NCI-H69 (cell line): ENCODE data around the gene COL25A1.
"Not testable (repeated sequence)": the region's sequence is repeated elsewhere in the genome, so short reads cannot be mapped to it uniquely, and the experiment has no call there.

Experiments used
- DNase-seq: peaks from one replicate; lab custom pipeline; 2025; lab: John Stamatoyannopoulos, UW

COL25A1 gene

GRCh38 chr4:109166586-109166985 lies 135.9 kb downstream of the COL25A1 start:
- DNase-seq, result no peak

GRCh38 chr4:109166126-109166525 lies 136.3 kb downstream of the COL25A1 start:
- DNase-seq, result no peak

GRCh38 chr4:109164011-109164410 lies 138.4 kb downstream of the COL25A1 start:
- no peak for DNase-seq

GRCh38 chr4:109163493-109163892 lies 139.0 kb downstream of the COL25A1 start:
- no peak for DNase-seq

- no peak for DNase-seq
Observed at GRCh38 chr4:109162759-109163158, 139.7 kb downstream of the COL25A1 start.

GRCh38 chr4:109160494-109160893 lies 142.0 kb downstream of the COL25A1 start:
- no peak for DNase-seq

GRCh38 chr4:109157696-109158095 lies 144.8 kb downstream of the COL25A1 start:
- peak; percentile 2 for DNase-seq

GRCh38 chr4:109157205-109157604 lies 145.3 kb downstream of the COL25A1 start:
- no peak for DNase-seq

GRCh38 chr4:109156356-109156755 lies 146.1 kb downstream of the COL25A1 start:
- no peak for DNase-seq

GRCh38 chr4:109155682-109156283 lies 146.7 kb downstream of the COL25A1 start:
- no peak for DNase-seq

- no peak for DNase-seq
Observed at GRCh38 chr4:109155084-109155483, 147.4 kb downstream of the COL25A1 start.

- no peak for DNase-seq
Observed at GRCh38 chr4:109154424-109154823, 148.0 kb downstream of the COL25A1 start.

- no peak for DNase-seq
Observed at GRCh38 chr4:109149836-109150235, 152.6 kb downstream of the COL25A1 start.

- no peak for DNase-seq
Observed at GRCh38 chr4:109148577-109149075, 153.8 kb downstream of the COL25A1 start.

- DNase-seq, result no peak
Observed at GRCh38 chr4:109147135-109147534, 155.3 kb downstream of the COL25A1 start.

- no peak for DNase-seq
Observed at GRCh38 chr4:109146499-109146898, 156.0 kb downstream of the COL25A1 start.

- not testable (repeated sequence) for DNase-seq
Observed at GRCh38 chr4:109138125-109138524, 164.3 kb downstream of the COL25A1 start.

GRCh38 chr4:109134921-109135320 lies 167.5 kb downstream of the COL25A1 start:
- DNase-seq, result no peak

GRCh38 chr4:109134268-109134667 lies 168.2 kb downstream of the COL25A1 start:
- no peak for DNase-seq

GRCh38 chr4:109131559-109131958 lies 170.9 kb downstream of the COL25A1 start:
- DNase-seq, result no peak

GRCh38 chr4:109128589-109128988 lies 173.9 kb downstream of the COL25A1 start:
- DNase-seq, result no peak

- DNase-seq, result no peak
Observed at GRCh38 chr4:109127866-109128265, 174.6 kb downstream of the COL25A1 start.

- DNase-seq, result no peak
Observed at GRCh38 chr4:109126856-109127255, 175.6 kb downstream of the COL25A1 start.

GRCh38 chr4:109125084-109125483 lies 177.4 kb downstream of the COL25A1 start:
- DNase-seq, result no peak
